Uterus (tissue), 2 donors: ENCODE measurements around the gene PRRT1.

Experiments used
- POLR2A ChIP-seq, 2 donors: fragments of 450-650 bp; IDR thresholded peaks; one replicate each; pipeline ENCODE4 v1.6.1; 2016; ENCODE audit warnings: antibody characterized with exemption in 2 of 2, mild to moderate bottlenecking in 1 of 2, moderate library complexity in 1 of 2
- TF ChIP-seq, protein P1 (sequence below), 4 experiments: fragments of 200-600 bp in 2 of 4; fragments of 450-650 bp in 2 of 4; sonication (generic) in 2 of 4; IDR thresholded peaks; one replicate each; pipeline ENCODE4 v1.5.1; 2016 to 2019; ENCODE audit warnings: antibody characterized with exemption in 4 of 4, mild to moderate bottlenecking in 2 of 4, moderate library complexity in 1 of 4

DNA sequence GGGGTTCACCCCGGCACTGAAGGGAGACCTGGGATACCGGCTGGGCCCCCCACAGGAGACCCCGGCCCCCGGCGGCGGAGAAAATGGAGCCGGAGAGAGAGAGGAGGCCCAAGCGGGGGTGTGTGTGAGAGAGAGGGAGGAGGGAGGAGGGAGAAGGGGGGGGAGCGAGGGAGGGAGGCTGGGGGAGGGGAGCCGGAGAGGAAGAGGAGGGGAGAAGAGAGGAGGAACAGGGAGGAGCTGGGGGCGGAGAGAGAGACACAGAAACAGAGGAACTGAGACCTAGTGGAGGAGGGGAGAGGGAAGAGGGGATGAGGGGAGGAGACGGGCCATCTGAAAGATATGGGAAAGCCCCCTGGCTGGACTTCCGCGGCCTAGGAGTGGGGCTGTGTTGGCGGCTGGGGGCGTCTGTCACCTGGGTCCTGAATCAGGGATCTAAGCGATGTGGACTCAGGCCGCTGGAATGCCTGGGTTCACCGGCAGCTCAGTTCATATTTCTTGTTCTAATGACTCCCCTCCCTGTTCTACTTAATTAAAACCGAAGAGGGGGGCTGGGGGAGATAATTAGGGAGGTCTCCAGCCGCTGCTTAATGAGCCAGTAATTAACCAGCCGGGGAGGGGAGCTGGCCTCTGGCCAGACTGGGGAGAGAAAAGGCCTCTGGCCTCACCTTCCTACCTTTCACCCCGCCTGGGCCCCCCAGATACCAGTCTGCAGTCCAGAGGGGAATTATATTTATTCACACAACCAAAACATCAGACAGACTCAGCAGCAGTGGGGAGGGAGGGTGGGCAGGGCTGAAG, 38.5 kb upstream of the PRRT1 start, which contains the start of gene PBX2:
- TF ChIP-seq, protein P1, sequence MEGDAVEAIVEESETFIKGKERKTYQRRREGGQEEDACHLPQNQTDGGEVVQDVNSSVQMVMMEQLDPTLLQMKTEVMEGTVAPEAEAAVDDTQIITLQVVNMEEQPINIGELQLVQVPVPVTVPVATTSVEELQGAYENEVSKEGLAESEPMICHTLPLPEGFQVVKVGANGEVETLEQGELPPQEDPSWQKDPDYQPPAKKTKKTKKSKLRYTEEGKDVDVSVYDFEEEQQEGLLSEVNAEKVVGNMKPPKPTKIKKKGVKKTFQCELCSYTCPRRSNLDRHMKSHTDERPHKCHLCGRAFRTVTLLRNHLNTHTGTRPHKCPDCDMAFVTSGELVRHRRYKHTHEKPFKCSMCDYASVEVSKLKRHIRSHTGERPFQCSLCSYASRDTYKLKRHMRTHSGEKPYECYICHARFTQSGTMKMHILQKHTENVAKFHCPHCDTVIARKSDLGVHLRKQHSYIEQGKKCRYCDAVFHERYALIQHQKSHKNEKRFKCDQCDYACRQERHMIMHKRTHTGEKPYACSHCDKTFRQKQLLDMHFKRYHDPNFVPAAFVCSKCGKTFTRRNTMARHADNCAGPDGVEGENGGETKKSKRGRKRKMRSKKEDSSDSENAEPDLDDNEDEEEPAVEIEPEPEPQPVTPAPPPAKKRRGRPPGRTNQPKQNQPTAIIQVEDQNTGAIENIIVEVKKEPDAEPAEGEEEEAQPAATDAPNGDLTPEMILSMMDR (IDR thresholded peaks at IDR 0.05): peak in 2 of 4 experiments; percentile 11 to 22
- TF ChIP-seq POLR2A (IDR thresholded peaks at IDR 0.05): peak; percentile 86 to 96
